GM12892 (cell line): Measurements from ENCODE around the gene P2RY6.

ENCODE experiments used
- DNase-seq: peaks from one replicate; pipeline ENCODE4 v3.0.0; 2011; ENCODE audit not compliant: insufficient read length
- FAIRE-seq: peaks from 2 replicates; lab custom pipeline; 2011; peaks lifted over from hg19 to GRCh38; lab: Jason Lieb, UNC
- POLR2A ChIP-seq: IDR thresholded peaks from 2 replicates; pipeline ENCODE4 v1.6.1; 2011; ENCODE audit warnings: low read depth, low read length, control low read depth
- POLR2AphosphoS5 ChIP-seq: IDR thresholded peaks from 2 replicates; pipeline ENCODE4 v1.6.1; 2011; ENCODE audit warnings: low read depth, low read length, control low read depth
- TAF1 ChIP-seq: IDR thresholded peaks from 2 replicates; pipeline ENCODE4 v1.6.1; 2011; ENCODE audit warnings: low read depth, mild to moderate bottlenecking, control low read depth, low read length, borderline replicate concordance

P2RY6 gene

DNA sequence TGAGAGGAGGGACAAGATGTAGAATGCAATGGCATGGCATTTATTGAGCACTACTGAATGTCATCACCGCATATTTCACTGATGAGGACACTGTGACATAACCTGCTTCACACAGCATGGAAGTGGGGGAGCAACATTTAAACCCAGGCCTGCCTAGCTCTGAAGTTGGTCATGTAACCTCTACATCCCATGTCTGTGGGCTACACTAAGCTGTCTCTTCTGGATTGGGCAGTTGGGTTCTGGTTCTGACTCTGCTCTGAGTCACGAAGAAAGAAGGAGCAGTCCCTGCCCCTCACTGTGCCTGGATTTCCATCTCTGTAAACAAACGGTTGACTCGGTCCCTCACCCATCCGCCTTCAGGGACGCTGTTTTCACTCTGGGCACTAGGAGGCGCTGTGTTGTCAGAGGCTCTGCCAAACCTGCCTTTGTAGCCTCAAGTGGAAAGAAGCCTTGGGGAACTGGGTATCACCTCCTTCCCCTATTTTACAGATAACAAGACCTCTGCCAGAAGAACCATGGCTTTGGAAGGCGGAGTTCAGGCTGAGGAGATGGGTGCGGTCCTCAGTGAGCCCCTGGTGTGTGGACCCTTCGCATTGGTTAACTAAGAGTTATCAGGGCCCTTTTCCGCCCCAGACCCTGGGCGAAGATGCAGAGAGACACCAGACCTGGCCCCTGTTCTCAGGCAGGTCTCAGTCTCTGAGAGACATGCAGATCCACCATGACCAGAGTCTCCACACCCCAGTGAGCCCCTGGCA lies 23.3 kb downstream of the P2RY6 start:
- peak; percentile 65 for DNase-seq
- FAIRE-seq, result peak; percentile 98
- TF ChIP-seq TAF1 (no peak), POLR2A (no peak)

DNA sequence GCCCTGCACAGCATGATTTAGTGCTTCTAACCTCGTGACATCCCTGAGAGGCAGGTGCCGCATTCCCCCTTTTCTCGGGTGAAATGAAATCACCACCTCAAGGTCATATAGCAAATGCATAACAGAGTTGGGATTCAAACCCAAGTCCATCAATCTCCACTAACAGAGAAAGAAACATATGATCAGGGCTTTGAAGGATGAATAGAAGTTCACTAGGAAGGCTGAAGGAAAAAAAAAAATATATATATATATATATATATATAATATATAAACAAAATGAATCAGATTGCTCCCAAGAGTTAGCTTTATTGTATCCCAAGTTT lies 23.8 kb downstream of the P2RY6 start:
- FAIRE-seq, result no peak
- TF ChIP-seq POLR2A (no peak), TAF1 (no peak), POLR2AphosphoS5 (no peak)
- no peak for DNase-seq

DNA sequence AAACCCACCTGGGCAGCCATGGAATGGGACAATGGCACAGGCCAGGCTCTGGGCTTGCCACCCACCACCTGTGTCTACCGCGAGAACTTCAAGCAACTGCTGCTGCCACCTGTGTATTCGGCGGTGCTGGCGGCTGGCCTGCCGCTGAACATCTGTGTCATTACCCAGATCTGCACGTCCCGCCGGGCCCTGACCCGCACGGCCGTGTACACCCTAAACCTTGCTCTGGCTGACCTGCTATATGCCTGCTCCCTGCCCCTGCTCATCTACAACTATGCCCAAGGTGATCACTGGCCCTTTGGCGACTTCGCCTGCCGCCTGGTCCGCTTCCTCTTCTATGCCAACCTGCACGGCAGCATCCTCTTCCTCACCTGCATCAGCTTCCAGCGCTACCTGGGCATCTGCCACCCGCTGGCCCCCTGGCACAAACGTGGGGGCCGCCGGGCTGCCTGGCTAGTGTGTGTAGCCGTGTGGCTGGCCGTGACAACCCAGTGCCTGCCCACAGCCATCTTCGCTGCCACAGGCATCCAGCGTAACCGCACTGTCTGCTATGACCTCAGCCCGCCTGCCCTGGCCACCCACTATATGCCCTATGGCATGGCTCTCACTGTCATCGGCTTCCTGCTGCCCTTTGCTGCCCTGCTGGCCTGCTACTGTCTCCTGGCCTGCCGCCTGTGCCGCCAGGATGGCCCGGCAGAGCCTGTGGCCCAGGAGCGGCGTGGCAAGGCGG lies 24.5 kb downstream of the P2RY6 start:
- TF ChIP-seq POLR2A (no peak), POLR2AphosphoS5 (no peak), TAF1 (no peak)
- no peak for DNase-seq
- no peak for FAIRE-seq

DNA sequence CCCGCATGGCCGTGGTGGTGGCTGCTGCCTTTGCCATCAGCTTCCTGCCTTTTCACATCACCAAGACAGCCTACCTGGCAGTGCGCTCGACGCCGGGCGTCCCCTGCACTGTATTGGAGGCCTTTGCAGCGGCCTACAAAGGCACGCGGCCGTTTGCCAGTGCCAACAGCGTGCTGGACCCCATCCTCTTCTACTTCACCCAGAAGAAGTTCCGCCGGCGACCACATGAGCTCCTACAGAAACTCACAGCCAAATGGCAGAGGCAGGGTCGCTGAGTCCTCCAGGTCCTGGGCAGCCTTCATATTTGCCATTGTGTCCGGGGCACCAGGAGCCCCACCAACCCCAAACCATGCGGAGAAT lies 25.1 kb downstream of the P2RY6 start:
- TF ChIP-seq POLR2A, result no peak
- TF ChIP-seq TAF1, result no peak
- DNase-seq (no peak), FAIRE-seq (no peak)

DNA sequence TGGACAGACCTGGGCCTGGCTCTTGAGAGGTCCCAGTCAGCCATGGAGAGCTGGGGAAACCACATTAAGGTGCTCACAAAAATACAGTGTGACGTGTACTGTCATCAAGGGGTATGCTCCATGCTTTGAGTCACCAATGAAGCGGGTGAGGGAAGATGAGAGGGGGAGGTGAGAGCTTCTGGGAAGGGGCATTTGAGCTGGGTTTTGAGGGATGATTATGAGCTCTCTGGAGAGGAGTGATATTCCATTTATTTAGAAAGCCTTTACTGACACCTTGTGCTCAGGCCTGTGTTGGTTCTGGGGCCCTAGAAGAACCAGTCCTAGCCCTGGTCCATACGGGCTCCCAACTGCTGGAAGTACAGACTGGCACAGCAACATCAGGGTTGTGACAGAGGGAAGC lies 25.6 kb downstream of the P2RY6 start:
- DNase-seq, result no peak
- no peak for FAIRE-seq
- TF ChIP-seq POLR2AphosphoS5 (no peak), TAF1 (no peak), POLR2A (no peak)

DNA sequence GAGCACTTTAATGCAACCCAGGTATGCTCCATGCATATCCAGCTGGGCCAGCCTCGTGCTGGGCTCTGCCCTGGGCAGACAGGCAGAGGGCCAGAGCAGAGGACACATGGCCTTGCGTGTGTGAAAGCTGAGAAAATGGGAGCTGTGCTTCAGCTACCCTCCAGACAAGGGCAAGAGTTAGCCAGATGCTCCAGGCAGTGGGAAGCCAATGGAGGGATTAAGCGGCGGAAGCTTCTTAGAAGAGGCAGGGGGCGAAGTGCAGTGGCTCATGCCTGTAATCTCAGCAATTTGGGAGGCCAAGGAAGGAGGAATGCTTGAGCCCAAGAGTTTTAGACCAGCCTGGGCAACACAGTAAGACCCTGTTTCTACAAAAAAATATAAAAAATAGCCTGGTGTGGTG lies 26.1 kb downstream of the P2RY6 start:
- FAIRE-seq (no peak), DNase-seq (no peak)
- TF ChIP-seq POLR2AphosphoS5 (no peak), TAF1 (no peak), POLR2A (no peak)

DNA sequence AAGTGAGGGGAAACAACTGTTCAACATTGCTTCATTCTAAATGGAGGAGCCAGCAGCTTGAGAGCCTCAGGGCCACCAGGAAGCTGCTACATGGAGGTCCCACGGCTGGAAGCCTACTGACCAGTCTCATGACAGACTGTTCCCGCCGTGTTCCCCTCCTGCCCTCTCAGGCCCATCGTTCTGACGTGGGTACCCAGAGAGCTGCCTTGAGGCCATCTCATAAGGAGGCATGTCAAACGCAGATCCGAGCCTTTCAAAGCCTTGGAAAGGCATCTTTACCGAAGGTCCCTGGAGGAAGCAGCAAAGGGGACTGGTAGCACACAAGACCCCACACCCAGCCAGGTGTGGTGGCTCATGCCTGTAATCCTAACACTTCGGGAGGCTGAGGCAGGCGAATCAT lies 27.6 kb downstream of the P2RY6 start:
- FAIRE-seq, result no peak
- no peak for DNase-seq
- TF ChIP-seq POLR2AphosphoS5 (no peak), TAF1 (no peak), POLR2A (no peak)

DNA sequence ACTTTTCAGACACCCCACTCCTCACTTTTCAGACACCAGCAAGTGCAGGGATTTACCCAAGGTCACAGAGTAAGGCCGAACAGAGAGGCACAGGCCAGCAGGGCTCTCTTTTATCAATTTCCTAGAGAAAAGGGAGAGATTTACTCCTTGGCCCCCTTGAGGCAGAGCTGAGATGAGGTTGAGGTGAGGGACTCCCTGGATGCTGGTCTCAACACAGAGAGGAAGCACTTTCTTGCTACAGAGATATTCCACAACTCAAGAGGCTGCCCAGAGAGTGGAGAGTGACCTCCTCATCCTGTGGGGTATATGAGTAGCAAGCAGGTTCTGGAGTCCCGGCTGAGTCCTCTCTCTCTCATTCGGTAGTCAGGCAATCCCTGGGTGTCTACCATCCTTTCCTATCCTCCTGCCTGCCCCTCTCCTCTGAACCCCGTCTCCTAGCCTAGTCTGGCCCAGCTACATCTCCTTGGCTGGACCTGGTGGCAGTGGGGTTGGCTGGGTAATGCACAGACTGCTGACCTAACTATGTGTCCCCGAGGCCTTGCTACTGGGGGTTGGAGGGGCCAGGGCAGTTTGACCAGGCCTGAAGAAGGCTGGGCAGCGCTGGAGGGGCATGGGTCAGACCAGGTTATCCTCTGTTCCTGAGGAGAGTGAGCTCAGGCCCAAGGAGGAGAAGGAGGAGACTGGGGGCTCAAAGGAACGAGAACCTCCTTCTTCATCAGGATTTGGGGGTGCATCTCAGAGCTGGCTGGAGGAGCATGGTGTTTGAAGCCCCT lies 34.1 kb downstream of the P2RY6 start:
- DNase-seq (no peak), FAIRE-seq (no peak)
- TF ChIP-seq POLR2AphosphoS5 (no peak), POLR2A (no peak), TAF1 (no peak)

DNA sequence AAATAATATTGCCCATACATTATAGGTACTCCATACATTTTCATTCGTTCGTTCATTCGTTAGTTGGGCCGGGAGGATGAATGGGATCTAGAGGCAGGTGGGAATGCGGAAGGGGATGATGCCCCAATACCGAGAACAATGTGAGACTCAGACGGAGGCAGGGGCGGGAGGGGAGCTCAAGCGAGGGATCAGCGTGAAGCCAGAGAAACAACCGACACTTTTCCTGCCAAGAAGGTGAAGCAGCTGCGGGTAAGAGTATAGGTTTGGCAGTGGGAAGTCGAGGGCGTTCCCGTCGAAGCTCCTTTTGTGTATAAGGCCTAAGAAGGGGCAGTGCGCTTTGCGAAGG lies 34.8 kb downstream of the P2RY6 start:
- TF ChIP-seq POLR2AphosphoS5, result no peak
- TF ChIP-seq TAF1, result no peak
- TF ChIP-seq POLR2A, result no peak
- FAIRE-seq, result no peak

DNA sequence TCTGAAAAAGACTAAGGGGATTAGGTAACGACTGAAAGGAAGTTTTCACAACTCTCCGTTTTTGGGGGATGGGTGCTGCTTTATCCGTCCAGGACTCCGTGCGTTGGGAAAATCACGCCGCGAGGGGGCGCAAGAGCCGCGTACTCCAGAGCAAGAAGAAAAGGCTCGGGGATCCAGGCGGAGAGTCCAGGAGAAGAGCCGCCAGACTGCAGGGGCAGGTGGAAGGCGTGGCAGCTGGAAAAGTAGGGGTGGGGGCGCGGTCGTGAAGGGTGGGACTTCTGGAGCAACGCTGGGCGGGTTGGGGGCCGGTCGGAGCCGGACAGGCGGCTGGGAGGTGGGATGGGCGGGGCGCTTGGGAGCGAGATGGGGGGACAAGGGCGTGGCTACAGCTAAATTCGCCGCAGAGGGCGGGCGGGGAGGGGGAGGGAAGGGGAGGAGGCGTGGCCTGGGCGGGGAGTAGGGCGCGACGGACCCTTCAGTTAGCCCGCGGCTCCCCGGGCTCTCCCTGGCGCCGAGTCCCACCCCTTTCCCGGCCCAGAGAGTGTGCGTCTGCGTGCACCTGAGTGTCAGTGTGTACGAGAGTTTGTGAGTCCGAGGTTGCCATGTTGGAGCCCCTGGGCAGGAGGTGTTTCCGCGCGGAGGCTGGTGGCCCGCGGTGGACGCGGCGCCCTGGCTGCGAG lies 35.3 kb downstream of the P2RY6 start:
- TF ChIP-seq POLR2A (peak; percentile 72), POLR2AphosphoS5 (0 out of 2 replicates have a peak, but pooled peaks have one; percentile 45), TAF1 (no peak; the same call in 1 of the 2 replicates)
- DNase-seq (peak; percentile 91), FAIRE-seq (peak; percentile 99)

More for the DNA sequence above, 34.8 kb downstream of the P2RY6 start:
- no peak for DNase-seq

DNA sequence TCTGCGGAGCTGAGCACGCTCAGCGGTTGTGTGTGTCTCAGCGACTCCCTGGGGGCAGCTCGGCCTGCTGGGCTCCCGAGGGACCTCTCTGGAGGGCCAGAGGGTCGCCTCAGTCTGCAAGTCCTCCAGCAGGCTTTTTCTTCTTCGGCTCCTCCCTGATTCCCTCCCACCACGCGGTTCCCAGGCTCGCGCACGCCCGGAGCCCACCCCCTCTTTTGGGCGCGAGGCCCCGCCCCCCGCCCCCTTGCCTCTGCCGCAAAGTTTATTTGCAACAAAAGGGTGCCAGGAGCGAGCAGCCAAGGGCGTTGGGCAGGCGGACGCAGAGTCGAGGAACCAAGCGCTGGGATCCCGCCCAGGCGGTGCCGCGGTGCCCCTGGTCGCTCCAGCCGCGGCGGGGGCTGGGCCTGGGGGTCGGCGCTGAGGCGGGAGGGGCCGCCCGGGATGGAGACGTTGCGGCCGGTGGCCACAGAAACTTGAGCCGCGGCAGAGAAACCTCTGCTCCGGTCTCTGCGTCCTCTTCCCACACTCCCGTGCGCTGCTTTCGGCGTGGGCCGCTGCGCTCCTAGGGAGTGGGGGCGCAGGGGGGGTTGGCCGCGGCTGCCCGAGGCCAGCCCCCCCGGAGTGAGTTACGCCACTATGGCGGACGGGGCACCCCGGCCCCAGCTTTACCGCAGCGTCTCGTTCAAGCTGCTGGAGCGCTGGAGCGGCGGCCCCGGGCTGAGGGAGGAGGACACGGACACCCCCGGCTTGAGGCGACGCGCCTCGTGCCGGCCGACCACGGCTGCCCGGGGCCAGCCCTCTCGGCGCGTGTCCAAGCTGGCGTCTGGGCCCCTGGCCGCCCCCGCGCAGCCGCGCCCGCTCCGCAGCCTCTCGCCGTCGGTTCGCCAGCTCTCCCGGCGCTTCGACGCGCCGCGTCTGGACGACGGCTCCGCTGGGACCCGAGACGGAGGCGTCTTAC lies 36.1 kb downstream of the P2RY6 start, which contains the start of gene ARHGEF17:
Gene ARHGEF17, plus strand, starts transcription at position 274 of the 958 bp plus-strand sequence. Its CDS starts 363 bp downstream, at position 637.
- DNase-seq (no peak), FAIRE-seq (no peak)
- TF ChIP-seq POLR2A (no peak), TAF1 (no peak), POLR2AphosphoS5 (no peak)
